Measurements from ENCODE around the gene LANCL3.
A peak's percentile ranks its signal among the peaks of the same experiment; 100 is the strongest.
"Not testable (repeated sequence)": the region's sequence is repeated elsewhere in the genome, so short reads cannot be mapped to it uniquely, and the experiment has no call there.

LANCL3 gene

GRCh38 chrX:37572108-37572587 is 687 bp downstream of the LANCL3 start:
- DNase-seq (ENCODE audit: low read depth), result not testable (repeated sequence)
- 0 out of 2 replicates have a peak overlapping the region, but pooled peaks have one; percentile 13 for H3K4me3 ChIP-seq (ENCODE audit: low read depth, low read length)
- peak; percentile 30; the same call in 1 of the 2 replicates for TF ChIP-seq CTCF (IDR thresholded peaks at IDR 0.05; ENCODE audit: control insufficient read depth, extremely low read depth, insufficient read depth)

- not testable (repeated sequence) for DNase-seq (ENCODE audit: low read depth)
Observed at GRCh38 chrX:37573121-37573520, 1.7 kb downstream of the LANCL3 start.

GRCh38 chrX:37578045-37578444 is 6.6 kb downstream of the LANCL3 start:
- H3K4me3 ChIP-seq (ENCODE audit: low read depth, low read length), result no peak overlapping the region
- no peak for TF ChIP-seq CTCF (IDR thresholded peaks at IDR 0.05; ENCODE audit: control insufficient read depth, extremely low read depth, insufficient read depth)
- DNase-seq (ENCODE audit: low read depth), result no peak

More at GRCh38 chrX:37573121-37573520, 1.7 kb downstream of the LANCL3 start:
- not testable (repeated sequence) for H3K4me3 ChIP-seq (ENCODE audit: low read depth, low read length)

GRCh38 chrX:37580080-37580479 is 8.6 kb downstream of the LANCL3 start:
- no peak for TF ChIP-seq CTCF (IDR thresholded peaks at IDR 0.05; ENCODE audit: control insufficient read depth, extremely low read depth, insufficient read depth)
- DNase-seq (ENCODE audit: low read depth), result no peak
- H3K4me3 ChIP-seq (ENCODE audit: low read depth, low read length), result no peak overlapping the region

- not testable (repeated sequence) for H3K4me3 ChIP-seq (ENCODE audit: low read depth, low read length); DNase-seq (ENCODE audit: low read depth)
Observed at GRCh38 chrX:37587337-37587736, 15.9 kb downstream of the LANCL3 start.

GRCh38 chrX:37590047-37590446 is 18.6 kb downstream of the LANCL3 start:
- no peak for TF ChIP-seq CTCF (IDR thresholded peaks at IDR 0.05; ENCODE audit: control insufficient read depth, extremely low read depth, insufficient read depth)
- H3K4me3 ChIP-seq (ENCODE audit: low read depth, low read length), result no peak overlapping the region
- no peak for DNase-seq (ENCODE audit: low read depth)

- TF ChIP-seq CTCF (IDR thresholded peaks at IDR 0.05; ENCODE audit: control insufficient read depth, extremely low read depth, insufficient read depth), result no peak
- DNase-seq (ENCODE audit: low read depth), result no peak
- H3K4me3 ChIP-seq (ENCODE audit: low read depth, low read length), result no peak overlapping the region
Observed at GRCh38 chrX:37594755-37595382, 23.4 kb downstream of the LANCL3 start.

- no peak overlapping the region for H3K4me3 ChIP-seq (ENCODE audit: low read depth, low read length)
- DNase-seq (ENCODE audit: low read depth), result peak; percentile 70
Observed at GRCh38 chrX:37599729-37600128, 28.3 kb downstream of the LANCL3 start.

More at GRCh38 chrX:37599729-37600128, 28.3 kb downstream of the LANCL3 start:
- TF ChIP-seq CTCF (IDR thresholded peaks at IDR 0.05; ENCODE audit: control insufficient read depth, extremely low read depth, insufficient read depth), result no peak

Data from LNCaP clone FGC (cell line).